Choroid plexus epithelial cell (primary cell): ENCODE data around the gene MPZL1.
A peak's percentile ranks its signal among the peaks of the same experiment; 100 is the strongest.
"Not testable (repeated sequence)": the region's sequence is repeated elsewhere in the genome, so short reads cannot be mapped to it uniquely, and the experiment has no call there.

Experiments
- DNase-seq: peaks from one replicate; pipeline ENCODE4 v3.0.0-alpha.2; 2010; ENCODE audit warnings: low read depth
- H3K4me3 ChIP-seq: 2 replicates; pipeline ENCODE4 v1.5.1; 2011; ENCODE audit warnings: low read depth, mild to moderate bottlenecking, control low read depth, low read length, moderate library complexity
- CTCF ChIP-seq: conservative IDR thresholded peaks from 2 replicates; pipeline ENCODE4 v1.5.1; 2011; ENCODE audit warnings: low read depth, mild to moderate bottlenecking, control low read depth, inconsistent platforms, low read length, moderate library complexity

MPZL1 gene

GRCh38 chr1:167715157-167715999 lies 6.4 kb upstream of the MPZL1 start:
- H3K4me3 ChIP-seq, result peak overlapping the region; percentile 89
- TF ChIP-seq CTCF, result peak; percentile 88

GRCh38 chr1:167716000-167716271 lies 5.8 kb upstream of the MPZL1 start:
- DNase-seq, result no peak
- no peak for TF ChIP-seq CTCF
- H3K4me3 ChIP-seq, result peak overlapping the region; percentile 52

More at GRCh38 chr1:167715157-167715999, 6.4 kb upstream of the MPZL1 start:
- DNase-seq, result peak; percentile 94

GRCh38 chr1:167717351-167717750 lies 4.4 kb upstream of the MPZL1 start:
- no peak for TF ChIP-seq CTCF
- no peak overlapping the region for H3K4me3 ChIP-seq
- no peak for DNase-seq

GRCh38 chr1:167718914-167719691 lies 2.7 kb upstream of the MPZL1 start:
- TF ChIP-seq CTCF, result no peak
- no peak for DNase-seq
- H3K4me3 ChIP-seq, result no peak overlapping the region

- H3K4me3 ChIP-seq, DNase-seq: not testable (repeated sequence)
Measured at GRCh38 chr1:167719715-167720421, 1.9 kb upstream of the MPZL1 start.

- peak; percentile 76 for DNase-seq
- H3K4me3 ChIP-seq, result peak overlapping the region; percentile 81
Measured at GRCh38 chr1:167720965-167721616, 691 bp upstream of the MPZL1 start.

More at GRCh38 chr1:167720965-167721616, 691 bp upstream of the MPZL1 start:
- TF ChIP-seq CTCF, result peak; percentile 70
